HL-60/S4 treated with retinoic acid at 250 ng/mL for 4 days and 3 days (cell line): Measurements from ENCODE around the gene BICD2.

Source experiments
- in situ Hi-C: fragments of 300-500 bp; cut with MboI; formaldehyde crosslinking; loops from 2 replicates; pipeline ENCODE4 v1.7.0; 2022; ENCODE audit warnings: low sequenced_read_pairs

The BICD2 gene

DNA sequence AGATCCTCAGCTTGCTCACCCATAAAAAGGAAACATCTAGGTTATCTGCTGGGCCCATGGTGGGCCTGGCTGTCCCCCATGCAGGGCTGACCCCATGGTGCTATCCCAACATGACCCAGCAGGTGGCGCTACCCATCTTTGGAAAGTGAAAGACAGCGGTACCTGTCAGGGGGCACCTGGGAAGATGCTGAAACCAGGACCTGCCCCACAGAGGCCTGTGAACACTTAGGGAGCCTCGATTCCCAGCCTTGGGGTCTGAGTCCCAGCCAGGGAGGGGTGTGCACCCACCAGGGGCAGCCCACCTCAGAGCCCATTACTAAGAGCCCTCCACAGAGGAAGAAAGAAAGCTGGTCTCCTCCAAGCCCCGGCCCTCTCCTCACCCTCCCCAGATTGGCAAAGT lies 48.1 kb downstream of the BICD2 start:
- in situ Hi-C loops: loop anchor here (5.0 kb wide), 1 partner anchor 76 kb away; no protein-coding TSS in a partner anchor

DNA sequence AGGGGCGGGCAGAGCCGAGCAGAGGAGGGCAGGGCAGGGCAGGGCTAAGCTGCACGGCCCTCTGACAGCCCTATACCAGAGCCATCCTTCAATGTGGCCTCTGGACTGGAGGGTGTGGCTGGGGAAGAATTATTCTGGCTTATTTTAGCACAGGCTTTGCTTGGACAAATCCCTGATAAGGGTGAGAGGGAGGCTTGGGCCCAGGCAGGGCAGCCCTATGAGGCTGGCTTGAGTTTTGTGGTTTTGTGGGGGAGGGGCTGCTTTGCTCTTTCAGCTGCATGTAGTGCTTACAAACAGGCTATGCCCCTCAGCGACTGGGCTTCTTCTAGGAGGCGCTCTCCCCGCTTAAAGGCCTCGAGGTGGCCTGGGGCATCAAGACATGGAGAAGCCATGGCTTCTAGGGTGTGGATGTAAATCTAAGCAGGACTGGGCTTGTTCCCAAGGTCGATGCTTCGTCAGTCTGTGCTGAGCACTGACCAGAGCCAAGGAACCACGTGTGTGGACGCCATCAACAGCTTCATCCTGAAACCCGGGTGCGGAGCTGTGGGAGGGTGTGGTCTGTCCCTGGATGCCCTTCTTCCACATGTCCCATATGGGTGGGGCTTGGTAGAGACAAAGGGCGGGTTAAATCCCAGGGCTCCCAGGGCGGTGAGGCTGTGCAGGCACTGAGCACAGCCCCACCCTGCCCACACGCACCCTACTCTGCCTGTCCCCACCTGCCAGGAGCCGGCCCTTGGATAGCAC lies 49.0 kb downstream of the BICD2 start:
- in situ Hi-C loops: loop anchor here (5.0 kb wide), 1 partner anchor 77 kb away; no protein-coding TSS in a partner anchor

DNA sequence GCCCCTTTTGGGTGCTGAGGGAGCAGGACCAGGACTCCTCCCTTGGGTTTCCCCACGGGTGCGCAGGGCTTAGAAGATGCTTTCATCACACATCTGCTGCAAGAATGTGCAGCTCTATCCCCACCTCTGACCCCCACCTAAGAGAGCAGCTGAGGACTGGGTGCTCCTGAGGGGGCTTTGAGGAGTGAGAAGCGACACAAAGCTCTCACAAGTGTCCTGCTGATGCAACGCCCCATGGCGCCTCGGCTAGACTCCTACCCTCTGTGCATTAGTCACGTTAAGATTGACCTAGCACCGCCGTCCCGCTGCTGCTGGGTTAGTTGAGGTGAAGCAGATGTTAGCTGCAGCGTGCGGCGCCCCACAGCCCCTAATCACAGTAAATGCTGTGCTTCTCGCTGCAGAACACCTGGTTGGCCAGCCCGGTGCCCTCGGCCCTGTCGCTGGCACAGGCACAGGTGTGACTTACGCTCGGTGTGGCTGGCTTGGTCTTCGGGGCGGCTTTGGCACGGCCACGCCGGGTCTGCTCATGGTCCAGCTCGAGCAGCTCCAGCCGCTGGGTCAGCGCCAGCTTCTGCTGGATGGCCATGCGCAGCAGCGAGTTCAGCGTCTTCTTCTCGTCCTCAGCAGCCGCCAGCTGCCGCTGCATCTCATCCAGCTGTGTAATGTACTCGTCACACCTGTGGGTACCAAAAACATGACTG lies 49.7 kb downstream of the BICD2 start:
- in situ Hi-C loops: loop anchor here (5.0 kb wide), 1 partner anchor 77 kb away; no protein-coding TSS in a partner anchor

DNA sequence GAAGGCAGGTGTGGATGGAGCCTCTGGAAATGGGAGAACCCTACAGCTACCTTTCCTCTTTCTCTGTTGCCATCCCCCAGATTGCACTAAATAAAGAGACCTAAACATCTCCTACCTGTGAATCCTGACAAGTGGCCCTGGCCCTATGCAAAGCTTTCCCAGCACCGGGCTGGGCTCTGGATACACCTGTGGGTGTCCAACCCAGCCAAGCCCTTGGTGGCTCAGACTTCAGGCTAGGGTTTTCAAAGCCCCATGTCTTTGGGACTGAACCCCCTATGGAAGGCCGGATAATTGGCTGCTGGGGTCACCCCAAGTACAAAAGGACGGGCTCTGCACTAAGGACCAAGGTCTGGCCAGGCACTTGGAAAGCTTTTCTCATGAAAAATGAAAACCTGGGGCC lies 50.6 kb downstream of the BICD2 start:
- in situ Hi-C loops: no loop called here

DNA sequence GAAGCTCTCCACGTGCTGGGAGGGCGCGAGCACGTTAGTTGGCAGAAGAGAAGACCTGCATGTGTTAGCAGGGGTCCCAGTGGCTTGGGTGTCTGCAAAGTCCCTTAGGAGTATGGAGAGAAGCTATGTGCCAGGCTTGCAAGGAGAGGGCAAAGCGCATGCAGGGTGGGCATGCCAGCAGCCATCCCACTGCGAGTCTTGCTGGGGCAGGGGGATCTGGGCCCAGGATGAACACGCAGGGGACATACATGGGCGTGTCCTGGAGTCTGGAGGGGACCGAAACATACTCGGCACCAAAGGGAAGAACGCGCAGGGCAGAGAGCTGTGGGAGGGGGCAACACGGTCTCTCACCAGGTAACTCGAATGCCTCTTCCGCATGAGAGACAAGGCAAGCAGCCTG lies 51.1 kb downstream of the BICD2 start:
- in situ Hi-C loops: no loop called here

DNA sequence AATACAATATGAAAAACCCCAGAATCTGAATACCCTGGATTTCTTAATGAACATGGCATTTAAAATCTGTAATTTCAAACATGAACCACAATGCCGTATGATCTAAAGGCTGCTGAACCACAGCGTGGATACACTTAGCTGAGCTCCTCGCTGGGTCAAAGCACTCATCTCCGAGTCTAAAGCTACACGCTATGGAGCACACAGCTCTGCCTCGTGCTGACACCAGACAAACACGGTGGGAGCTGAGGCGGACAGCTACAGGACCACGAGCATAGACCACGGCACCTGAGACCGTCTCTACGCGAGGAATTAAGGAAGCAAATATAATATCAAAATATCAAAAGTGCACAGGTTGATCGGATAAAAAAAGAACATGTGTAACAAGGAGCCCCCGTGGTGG lies 51.9 kb downstream of the BICD2 start:
- in situ Hi-C loops: no loop called here

DNA sequence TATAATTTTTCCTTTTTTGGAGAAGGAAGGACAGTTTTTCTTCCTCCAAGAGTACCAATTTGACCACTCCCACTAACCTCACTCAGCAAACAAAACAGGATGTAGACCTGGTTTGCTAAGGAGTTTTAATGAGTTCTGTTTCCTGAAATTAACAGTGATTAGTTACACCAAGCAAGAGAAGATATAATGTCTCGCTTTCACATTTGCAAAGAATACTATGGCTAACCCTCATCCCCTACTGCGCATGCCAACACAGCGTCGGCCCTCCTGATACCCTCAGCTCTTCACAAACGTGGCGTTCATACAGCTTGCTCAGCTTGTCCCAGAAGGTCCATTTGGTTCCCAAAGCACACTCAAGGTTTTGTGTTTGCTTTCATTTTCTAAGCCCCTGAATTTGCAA lies 52.8 kb downstream of the BICD2 start:
- in situ Hi-C loops: no loop called here

DNA sequence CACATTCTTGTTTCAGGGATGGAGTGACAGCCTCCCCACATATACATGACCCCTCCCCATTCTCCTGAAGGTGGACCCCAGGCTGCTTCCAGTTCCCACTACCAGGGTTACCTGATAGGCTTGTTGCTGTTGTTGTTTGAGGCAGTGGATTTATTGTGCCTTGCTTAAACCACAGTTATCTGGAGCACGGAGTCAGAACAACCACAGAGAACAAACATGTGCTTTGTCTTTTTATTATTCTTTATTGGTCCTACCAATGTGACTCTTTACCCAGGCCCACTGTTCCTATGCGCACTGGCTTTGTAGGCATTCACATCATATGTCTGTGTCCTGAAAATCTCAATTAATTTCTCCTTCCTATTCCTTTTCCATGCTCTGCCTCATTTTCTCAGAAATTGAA lies 53.5 kb downstream of the BICD2 start:
- in situ Hi-C loops: no loop called here

DNA sequence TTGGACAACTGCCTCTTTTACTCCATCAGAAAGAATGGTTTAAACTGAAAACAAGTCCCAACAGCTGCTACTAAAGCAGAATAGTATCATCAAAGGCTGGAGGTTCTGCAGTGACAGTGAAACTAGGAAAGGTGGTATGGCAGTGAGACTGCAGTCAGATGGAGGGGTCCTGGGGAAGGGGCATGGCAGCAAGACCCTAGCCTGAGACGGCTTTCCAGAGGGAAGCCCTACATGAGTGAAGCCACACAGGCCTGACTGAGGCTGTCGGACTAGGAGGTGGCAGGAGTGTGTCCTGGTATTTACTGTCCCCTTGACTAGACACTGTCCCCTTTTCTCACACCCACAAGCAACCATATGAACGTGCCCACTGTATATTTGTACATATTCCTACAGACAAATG lies 54.3 kb downstream of the BICD2 start:
- in situ Hi-C loops: no loop called here

DNA sequence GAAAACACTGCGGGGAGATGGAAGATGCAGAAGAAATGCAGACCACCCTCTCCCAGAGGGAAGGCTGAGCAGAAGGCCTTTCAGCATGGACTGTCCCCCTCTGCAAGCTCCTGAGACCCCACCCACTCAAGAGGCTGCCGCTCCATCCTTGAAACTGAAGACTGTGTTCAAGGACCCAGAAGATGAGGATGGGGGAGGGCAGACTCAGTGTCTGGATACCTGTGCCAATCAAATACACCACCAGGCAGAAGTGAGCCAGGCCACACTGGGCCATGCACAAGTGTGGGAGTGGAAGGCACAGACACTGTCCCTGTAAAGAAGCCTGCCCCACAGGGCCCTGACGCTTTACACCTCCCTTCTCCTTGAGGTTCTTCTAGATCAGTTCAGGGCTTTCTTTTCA lies 54.7 kb downstream of the BICD2 start:
- in situ Hi-C loops: no loop called here

DNA sequence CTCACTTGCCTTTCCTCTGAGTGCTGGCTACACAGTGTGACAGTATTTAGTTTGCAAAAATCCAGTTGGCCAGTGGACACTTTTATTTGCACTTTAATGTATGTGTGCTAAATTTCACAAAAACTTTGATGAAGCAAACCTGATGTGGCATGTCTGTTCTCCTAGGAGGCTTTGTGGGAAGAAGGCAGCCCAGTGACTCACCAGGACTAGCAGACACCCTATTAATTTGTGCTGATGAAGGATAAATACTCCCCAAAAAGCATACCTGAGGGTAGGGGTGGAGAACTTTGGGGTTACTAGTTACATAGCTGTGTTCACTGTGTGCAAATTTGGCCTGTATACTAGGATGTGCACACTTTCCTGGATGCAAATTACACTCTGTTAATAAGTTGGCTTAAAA lies 55.4 kb downstream of the BICD2 start:
- in situ Hi-C loops: no loop called here

DNA sequence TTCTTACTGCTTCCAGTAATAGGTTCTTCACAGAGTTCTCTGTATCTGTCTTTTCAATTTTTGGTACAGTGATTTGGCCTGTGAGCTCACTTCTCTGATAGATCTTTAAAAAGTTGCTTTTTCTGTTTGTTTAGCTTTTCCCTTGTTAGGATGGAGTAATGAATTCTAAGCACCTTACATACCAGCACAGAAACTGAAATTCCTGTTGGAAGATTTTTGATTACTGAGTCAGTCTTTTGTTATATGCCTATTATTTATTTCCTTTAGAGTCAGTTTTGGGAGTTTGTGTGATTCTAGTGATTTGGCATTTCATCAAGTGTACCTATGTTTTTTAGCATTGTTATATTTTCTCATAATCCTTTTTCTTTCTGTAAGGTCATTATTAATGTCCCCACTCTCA lies 57.1 kb downstream of the BICD2 start:
- in situ Hi-C loops: no loop called here

DNA sequence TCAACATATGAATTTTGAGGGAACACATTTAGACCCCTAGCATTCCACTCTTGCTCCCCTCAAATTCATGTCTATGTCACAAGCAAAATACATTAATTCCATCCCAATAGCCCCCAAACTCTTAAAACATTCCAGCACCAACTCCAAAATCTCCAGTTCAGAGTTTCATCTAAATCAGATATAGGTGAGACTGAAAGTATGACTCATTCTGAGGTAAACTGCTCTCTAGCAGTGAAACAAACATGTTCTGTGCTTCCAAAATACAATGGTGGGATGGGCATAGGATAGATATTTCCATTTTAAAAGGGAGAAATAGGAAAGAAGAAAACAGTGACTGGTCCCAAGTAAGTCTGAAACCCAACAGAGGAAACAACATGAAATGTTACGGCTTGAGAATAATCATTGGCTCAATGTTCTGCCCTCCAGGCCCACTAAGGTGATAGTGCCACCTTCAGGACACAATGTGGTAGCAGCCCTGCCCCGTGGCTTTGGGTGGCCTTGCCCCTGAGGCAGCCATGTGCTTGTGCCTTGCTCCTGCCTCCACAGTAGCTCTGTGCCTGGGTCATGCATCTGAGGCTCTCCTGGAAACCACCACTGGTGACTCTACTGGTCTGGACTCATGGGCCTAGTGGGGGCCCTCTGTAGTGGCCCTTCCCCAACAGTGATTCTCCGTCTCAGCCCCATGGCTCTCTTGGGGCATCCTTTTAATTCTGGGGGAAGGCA lies 58.3 kb downstream of the BICD2 start:
- in situ Hi-C loops: no loop called here

DNA sequence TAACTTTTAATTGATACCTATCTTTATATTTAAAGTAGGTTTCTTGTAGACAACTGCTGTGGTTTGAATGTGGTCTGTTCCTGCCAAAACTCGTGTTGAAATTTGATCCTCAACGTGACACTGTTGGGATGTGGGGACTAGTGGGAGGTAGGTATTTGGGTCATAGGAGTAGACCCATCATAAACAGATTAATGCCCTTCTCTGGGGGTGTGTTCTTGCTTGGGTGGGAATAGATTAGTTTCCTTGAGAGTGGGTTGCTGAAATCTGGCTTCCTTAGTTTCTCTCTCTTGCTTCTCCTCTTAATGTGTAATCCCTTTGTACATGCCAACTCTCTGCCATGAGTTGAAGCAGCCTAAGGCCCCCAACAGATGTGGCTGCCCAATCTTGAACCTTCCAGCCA lies 60.1 kb downstream of the BICD2 start:
- in situ Hi-C loops: no loop called here

DNA sequence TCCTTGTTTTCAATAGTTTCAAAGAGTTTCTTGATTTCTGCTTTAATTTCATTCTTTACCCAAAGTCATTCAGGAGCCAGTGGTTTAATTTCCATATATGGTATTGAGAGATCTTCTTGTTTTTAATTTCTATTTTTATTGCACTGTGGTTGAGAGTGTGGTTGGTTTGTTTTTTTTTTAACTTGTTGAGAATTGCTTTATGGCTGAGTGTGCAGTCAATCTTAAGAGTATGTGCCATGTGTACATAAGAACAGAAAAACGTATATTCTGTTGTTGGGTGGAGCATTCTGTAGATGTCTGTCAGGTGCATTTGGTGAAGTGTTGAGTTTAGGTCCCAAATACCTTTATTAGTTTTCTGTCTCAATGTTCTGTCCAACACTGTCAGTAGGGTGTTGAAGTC lies 68.0 kb downstream of the BICD2 start:
- in situ Hi-C loops: no loop called here

DNA sequence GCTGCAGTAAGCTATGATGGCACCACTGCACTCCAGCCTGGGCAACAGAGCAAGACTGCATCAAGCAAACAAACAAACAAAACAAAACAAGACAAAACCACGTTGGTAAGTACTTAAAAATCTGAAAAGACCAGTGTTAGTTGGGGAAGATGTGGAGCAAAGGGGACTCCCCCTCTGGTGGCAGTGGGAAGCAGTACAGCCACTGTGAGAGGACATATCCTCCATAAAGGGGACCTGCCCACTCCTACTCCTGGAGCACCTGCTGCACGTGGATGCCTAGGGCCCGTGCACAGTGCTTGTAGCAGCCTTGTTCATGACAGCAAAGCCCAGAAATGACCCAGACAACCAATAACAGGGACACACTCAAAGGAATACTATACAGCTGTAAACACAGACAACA lies 77.7 kb downstream of the BICD2 start:
- in situ Hi-C loops: no loop called here

DNA sequence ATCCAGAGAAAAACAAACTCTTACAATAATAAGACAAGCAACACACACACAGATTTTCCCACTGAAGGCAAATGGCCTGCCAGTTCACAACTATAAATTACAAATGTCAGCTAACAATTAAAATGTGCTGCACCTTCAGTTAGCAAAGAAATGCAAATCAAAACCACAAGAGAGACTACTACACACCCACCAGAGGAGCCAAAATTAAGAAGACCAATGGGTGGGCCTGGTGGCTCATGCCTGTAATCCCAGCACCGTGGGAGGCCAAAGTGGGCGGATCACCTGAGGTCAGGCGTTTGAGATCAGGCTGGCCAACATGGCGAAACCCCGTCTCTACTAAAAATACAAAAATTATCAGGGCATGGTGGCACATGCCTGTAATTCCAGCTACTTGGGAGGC lies 79.6 kb downstream of the BICD2 start:
- in situ Hi-C loops: no loop called here

DNA sequence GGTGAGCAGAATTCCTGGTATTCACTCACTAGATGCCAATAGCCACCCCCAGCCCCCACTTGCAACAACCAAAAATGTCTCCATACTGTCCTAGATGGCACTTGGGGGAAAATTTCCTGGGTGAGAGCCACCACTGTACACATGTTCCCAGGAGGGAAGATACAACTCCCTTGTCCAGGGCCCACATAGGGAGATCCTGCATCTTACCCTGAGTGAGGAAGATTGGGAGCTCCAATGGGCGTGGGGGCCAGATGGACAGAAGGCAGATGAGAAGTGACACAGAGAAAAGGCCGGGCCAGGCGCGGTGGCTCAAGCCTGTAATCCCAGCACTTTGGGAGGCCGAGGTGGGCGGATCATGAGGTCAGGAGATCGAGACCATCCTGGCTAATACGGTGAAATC lies 82.4 kb downstream of the BICD2 start:
- in situ Hi-C loops: no loop called here

DNA sequence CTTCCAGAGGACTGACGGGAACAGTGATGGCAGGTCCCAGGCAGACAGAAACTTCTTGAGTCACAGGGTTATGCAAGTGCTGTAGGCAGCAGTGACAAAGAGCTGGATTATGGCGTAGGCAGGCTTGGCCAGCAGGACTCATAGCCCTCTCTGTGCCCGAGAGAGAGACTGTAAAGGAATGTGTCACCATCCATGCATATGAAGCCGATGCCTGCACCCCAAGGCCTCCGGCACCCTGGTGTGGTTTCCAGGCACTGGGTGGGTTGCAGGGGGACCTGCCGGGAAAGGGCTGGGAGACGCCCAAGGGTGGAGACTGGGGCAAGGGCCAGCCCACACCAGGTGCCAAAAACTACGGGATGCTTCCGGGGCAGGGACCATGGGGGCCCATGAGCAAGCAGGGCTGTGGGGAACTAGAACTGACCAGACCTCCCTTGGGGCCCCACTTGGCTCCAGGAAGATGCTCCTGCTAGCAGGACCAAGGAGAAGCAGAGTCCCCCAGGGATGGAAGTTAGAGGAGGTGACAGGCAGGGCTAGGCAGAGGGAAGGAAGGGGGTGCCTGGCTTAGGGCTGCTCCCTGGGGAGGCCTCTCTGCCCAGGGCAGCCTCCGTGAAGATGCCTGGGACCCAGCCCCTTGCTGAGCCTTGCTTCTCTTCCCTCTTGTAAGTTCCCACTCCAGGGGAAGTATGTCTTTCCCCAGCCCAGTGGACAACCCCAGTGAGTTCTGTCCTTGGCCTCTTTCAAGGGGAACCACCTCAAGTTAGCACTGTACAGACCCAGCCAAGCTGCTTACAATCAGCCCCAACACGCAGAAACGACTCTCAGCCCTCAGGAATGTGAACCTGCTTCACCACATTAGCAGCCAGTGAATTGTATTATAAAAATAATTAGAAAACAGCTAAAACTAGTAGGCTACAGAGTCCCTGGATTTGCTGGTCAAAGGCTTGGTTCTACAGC lies 84.2 kb downstream of the BICD2 start:
- in situ Hi-C loops: no loop called here

DNA sequence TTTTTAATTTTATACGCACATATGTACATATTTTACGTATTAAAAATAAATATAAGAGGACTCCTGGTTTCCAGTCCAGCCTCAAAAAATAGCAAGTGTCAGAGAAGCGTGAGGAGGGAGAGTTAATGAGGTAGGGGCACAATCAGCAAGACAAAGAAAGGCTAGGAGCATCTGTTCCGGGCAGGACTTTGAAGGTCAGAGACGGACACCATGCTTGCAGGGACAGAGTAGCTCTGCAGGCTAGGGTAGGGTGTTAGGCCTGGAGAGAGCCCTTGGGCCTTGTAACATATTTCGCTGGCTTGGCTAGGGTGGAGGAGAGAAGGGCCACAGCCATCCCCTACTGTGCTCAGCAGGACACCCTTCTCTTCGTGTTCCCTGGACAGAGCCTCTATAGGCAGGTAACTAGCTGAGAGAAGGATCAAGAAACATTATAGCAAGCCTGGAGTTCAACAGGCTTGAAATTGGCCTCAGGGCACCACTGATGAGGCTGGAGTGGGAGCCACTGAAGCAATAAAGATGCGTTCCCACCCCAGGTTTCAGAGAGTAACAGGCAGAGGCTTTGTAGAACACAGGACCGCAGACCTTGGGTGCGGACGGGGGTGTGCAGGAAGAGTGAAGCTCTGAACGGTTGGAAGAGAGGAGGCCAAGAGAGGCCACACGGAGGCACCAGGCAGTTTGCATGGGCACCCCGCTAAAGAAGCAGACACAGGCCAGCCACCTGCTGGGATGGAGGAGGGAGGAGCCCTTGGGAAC lies 85.0 kb downstream of the BICD2 start:
- in situ Hi-C loops: no loop called here
